H1 (cell line): ENCODE results near the gene CRELD1. TPM values are rescaled to one million over a fixed set of nuclear protein-coding genes. Genes with fewer than 3 reads are reported as not detected.

Experiments used
- ASH2L ChIP-seq: fragments of 200-600, 300-600 bp; sonication (generic); IDR thresholded peaks from one replicate; pipeline ENCODE4 v1.7.1; 2017; ENCODE audit warnings: low read length
- CHD1 ChIP-seq: IDR thresholded peaks from 2 replicates; pipeline ENCODE4 v1.6.1; 2012; ENCODE audit warnings: low read depth, low read length, improper control_type of control experiment
- EZH2 ChIP-seq: fragments of 200-600 bp; sonication (generic); IDR thresholded peaks from 2 replicates; pipeline ENCODE4 v1.7.1; 2012; ENCODE audit warnings: low read depth, mild to moderate bottlenecking, moderate library complexity, low read length, inconsistent platforms; ENCODE audit not compliant: severe bottlenecking
- HDAC2 ChIP-seq, 2 experiments: fragments of 300-600 bp in 1 of 2; sonication (generic) in 1 of 2; IDR thresholded peaks; 2 replicates each; pipeline ENCODE4 v1.6.1; 2011 to 2012; ENCODE audit warnings: low read depth in 2 of 2, low read length in 2 of 2, mild to moderate bottlenecking in 2 of 2, moderate library complexity in 2 of 2, borderline replicate concordance in 1 of 2, inconsistent platforms in 1 of 2
- POLR2AphosphoS5 ChIP-seq: IDR thresholded peaks from 2 replicates; pipeline ENCODE4 v1.6.1; 2011; ENCODE audit warnings: low read depth, low read length
- RXRA ChIP-seq: IDR thresholded peaks from 2 replicates; pipeline ENCODE4 v1.6.1; 2011; ENCODE audit warnings: low read depth, mild to moderate bottlenecking, low read length, moderate library complexity; ENCODE audit not compliant: insufficient read depth
- TEAD4 ChIP-seq: IDR thresholded peaks from 2 replicates; pipeline ENCODE4 v1.6.1; 2012; ENCODE audit warnings: low read depth, low read length, inconsistent platforms, mixed read lengths
- polyA plus RNA-seq, 7 experiments: library from polyadenylated mRNA; depleted of rRNA in 3 of 7; stranded (reverse) in 5 of 7; unstranded in 2 of 7; fragments of >200 nt in 5 of 7; fragments of 200-250 nt in 2 of 7; gene quantifications; 1 replicate in 5 of 7; 2 replicates in 1 of 7; 4 replicates in 1 of 7; pipeline versions ENCODE4 v1.2.1 to v1.2.3, GENCODE V29; 2011 to 2013; ENCODE audit warnings: missing spikeins in 2 of 7, mixed read lengths in 2 of 7
- total RNA-seq: library from RNA; stranded (reverse); fragmentation: NEBNext Ultra II Directional; extraction: Animal tissue kit (Norgen Biotek cat#: 25700); gene quantifications from 2 replicates; pipeline ENCODE4 v1.2.1, GENCODE V29; 2021
- TF ChIP-seq, protein P1 (sequence below): fragments of 300-600 bp; sonication (generic); IDR thresholded peaks from 2 replicates; pipeline ENCODE4 v1.7.1; 2012; ENCODE audit warnings: low read length, moderate library complexity, mild to moderate bottlenecking, inconsistent platforms; ENCODE audit not compliant: insufficient replicate concordance

Gene CRELD1
- total and polyA plus RNA-seq, 2 of the 8 experiments (the other 6 are each of a cell fraction or from before 2014, with no cell fraction given): 12.9 to 15.1 TPM

DNA sequence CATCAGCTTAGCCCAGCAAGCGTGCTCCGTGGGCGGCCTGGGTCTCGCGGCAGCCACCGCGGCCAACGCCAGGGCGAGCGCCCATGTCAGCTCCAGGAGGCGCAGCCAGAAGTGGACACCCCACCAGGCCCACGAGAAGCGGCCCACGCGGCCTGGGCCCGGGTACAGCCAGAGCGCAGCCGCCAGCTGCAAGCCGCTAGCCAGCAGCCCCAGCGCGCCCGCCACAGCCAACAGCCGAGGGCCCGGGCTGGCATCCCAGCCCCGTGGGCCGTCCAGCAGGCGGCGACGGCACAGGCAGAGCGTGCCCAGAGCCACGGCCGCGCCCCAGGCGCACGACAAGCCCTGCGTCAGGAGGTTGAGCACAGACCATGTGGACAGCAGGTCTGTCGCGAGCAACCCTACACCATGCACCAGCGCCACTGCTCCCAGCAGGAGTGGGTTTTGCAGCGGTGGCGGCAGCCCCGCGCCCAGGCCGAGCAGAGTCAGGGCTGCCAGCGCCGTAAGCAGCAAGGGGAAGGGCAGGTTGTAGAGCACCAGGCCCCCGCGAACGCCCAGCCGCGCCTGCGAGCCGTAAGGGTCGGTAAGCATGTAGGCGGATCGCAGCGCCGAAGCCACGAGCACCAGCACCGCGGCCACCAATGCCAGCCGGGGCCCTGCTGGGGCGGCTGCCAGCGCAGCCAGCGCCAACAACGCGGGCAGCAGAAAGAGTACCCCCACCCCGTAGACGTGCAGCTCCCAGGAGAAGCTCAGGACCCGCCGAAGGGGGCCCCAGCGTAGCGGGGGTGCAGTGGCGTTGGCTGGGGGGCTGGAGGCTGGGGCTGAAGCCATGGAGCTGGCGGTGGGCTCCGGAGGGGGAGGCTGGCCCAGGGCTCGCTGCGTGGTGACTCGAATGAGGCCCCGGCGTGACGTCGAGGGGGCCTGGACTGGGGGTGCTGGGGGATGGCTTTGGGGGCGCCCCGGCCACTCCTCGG, 13.7 kb downstream of the CRELD1 start (continued):
- TF ChIP-seq, protein P1, sequence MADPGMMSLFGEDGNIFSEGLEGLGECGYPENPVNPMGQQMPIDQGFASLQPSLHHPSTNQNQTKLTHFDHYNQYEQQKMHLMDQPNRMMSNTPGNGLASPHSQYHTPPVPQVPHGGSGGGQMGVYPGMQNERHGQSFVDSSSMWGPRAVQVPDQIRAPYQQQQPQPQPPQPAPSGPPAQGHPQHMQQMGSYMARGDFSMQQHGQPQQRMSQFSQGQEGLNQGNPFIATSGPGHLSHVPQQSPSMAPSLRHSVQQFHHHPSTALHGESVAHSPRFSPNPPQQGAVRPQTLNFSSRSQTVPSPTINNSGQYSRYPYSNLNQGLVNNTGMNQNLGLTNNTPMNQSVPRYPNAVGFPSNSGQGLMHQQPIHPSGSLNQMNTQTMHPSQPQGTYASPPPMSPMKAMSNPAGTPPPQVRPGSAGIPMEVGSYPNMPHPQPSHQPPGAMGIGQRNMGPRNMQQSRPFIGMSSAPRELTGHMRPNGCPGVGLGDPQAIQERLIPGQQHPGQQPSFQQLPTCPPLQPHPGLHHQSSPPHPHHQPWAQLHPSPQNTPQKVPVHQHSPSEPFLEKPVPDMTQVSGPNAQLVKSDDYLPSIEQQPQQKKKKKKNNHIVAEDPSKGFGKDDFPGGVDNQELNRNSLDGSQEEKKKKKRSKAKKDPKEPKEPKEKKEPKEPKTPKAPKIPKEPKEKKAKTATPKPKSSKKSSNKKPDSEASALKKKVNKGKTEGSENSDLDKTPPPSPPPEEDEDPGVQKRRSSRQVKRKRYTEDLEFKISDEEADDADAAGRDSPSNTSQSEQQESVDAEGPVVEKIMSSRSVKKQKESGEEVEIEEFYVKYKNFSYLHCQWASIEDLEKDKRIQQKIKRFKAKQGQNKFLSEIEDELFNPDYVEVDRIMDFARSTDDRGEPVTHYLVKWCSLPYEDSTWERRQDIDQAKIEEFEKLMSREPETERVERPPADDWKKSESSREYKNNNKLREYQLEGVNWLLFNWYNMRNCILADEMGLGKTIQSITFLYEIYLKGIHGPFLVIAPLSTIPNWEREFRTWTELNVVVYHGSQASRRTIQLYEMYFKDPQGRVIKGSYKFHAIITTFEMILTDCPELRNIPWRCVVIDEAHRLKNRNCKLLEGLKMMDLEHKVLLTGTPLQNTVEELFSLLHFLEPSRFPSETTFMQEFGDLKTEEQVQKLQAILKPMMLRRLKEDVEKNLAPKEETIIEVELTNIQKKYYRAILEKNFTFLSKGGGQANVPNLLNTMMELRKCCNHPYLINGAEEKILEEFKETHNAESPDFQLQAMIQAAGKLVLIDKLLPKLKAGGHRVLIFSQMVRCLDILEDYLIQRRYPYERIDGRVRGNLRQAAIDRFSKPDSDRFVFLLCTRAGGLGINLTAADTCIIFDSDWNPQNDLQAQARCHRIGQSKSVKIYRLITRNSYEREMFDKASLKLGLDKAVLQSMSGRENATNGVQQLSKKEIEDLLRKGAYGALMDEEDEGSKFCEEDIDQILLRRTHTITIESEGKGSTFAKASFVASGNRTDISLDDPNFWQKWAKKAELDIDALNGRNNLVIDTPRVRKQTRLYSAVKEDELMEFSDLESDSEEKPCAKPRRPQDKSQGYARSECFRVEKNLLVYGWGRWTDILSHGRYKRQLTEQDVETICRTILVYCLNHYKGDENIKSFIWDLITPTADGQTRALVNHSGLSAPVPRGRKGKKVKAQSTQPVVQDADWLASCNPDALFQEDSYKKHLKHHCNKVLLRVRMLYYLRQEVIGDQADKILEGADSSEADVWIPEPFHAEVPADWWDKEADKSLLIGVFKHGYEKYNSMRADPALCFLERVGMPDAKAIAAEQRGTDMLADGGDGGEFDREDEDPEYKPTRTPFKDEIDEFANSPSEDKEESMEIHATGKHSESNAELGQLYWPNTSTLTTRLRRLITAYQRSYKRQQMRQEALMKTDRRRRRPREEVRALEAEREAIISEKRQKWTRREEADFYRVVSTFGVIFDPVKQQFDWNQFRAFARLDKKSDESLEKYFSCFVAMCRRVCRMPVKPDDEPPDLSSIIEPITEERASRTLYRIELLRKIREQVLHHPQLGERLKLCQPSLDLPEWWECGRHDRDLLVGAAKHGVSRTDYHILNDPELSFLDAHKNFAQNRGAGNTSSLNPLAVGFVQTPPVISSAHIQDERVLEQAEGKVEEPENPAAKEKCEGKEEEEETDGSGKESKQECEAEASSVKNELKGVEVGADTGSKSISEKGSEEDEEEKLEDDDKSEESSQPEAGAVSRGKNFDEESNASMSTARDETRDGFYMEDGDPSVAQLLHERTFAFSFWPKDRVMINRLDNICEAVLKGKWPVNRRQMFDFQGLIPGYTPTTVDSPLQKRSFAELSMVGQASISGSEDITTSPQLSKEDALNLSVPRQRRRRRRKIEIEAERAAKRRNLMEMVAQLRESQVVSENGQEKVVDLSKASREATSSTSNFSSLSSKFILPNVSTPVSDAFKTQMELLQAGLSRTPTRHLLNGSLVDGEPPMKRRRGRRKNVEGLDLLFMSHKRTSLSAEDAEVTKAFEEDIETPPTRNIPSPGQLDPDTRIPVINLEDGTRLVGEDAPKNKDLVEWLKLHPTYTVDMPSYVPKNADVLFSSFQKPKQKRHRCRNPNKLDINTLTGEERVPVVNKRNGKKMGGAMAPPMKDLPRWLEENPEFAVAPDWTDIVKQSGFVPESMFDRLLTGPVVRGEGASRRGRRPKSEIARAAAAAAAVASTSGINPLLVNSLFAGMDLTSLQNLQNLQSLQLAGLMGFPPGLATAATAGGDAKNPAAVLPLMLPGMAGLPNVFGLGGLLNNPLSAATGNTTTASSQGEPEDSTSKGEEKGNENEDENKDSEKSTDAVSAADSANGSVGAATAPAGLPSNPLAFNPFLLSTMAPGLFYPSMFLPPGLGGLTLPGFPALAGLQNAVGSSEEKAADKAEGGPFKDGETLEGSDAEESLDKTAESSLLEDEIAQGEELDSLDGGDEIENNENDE: no peak
- TF ChIP-seq CHD1 (no peak), TEAD4 (no peak), RXRA (no peak), ASH2L (peak; percentile 44), POLR2AphosphoS5 (peak; percentile 31; the same call in 1 of the 2 replicates), HDAC2 (IDR thresholded peaks at IDR 0.05; ENCODE audit: borderline replicate concordance in 1 of 2, low read depth in 2 of 2, low read length in 2 of 2) (peak; percentile 17 to 67; a peak in 2 of 4 replicates), EZH2 (no peak)
